Hepatocyte (in vitro differentiated cells): Measurements from ENCODE around the gene JMJD4. TPM values are rescaled to one million over a fixed set of nuclear protein-coding genes. Genes with fewer than 3 reads are reported as not detected.

Experiments
- DNase-seq: peaks from one replicate; pipeline ENCODE4 v3.0.0-alpha.2; 2016; ENCODE audit warnings: low spot score
- H2AFZ ChIP-seq: fragments of 200-600 bp; sonication (generic); 2 replicates; pipeline ENCODE4 v1.6.0; 2016; ENCODE audit warnings: antibody characterized with exemption, mild to moderate bottlenecking
- H3K27ac ChIP-seq: fragments of 200-600 bp; sonication (generic); 2 replicates; pipeline ENCODE4 v1.5.1; 2016; ENCODE audit warnings: mild to moderate bottlenecking
- H3K27me3 ChIP-seq: fragments of 200-600 bp; sonication (generic); 2 replicates; pipeline ENCODE4 v1.6.1; 2016
- H3K36me3 ChIP-seq: fragments of 200-600 bp; sonication (generic); replicated peaks from 2 replicates; pipeline ENCODE4 v1.5.1; 2016; ENCODE audit warnings: low read depth; ENCODE audit not compliant: insufficient read depth
- H3K4me1 ChIP-seq: fragments of 200-600 bp; sonication (generic); 2 replicates; pipeline ENCODE4 v1.5.1; 2016; ENCODE audit warnings: mild to moderate bottlenecking, moderate library complexity; ENCODE audit not compliant: insufficient read depth
- H3K4me2 ChIP-seq: fragments of 200-600 bp; sonication (generic); 2 replicates; pipeline ENCODE4 v1.6.0; 2016
- H3K4me3 ChIP-seq: fragments of 200-600 bp; sonication (generic); 2 replicates; pipeline ENCODE4 v1.5.1; 2016; ENCODE audit warnings: mild to moderate bottlenecking
- H3K79me2 ChIP-seq: fragments of 200-600 bp; sonication (generic); 2 replicates; pipeline ENCODE4 v1.6.0; 2017; ENCODE audit warnings: mild to moderate bottlenecking
- H3K9me2 ChIP-seq: fragments of 200-600 bp; sonication (generic); replicated peaks from 2 replicates; pipeline ENCODE4 v1.6.0; 2017; ENCODE audit warnings: mild to moderate bottlenecking; ENCODE audit not compliant: insufficient read depth
- H3K9me3 ChIP-seq: fragments of 200-600 bp; sonication (generic); 2 replicates; pipeline ENCODE4 v1.5.1; 2016; ENCODE audit warnings: low read depth, mild to moderate bottlenecking
- H4K20me1 ChIP-seq: fragments of 200-600 bp; sonication (generic); 2 replicates; pipeline ENCODE4 v1.6.0; 2016; ENCODE audit warnings: mild to moderate bottlenecking; ENCODE audit not compliant: insufficient read depth, poor library complexity, severe bottlenecking
- CTCF ChIP-seq: fragments of 200-600 bp; sonication (generic); IDR thresholded peaks from 2 replicates; pipeline ENCODE4 v1.5.1; 2016; ENCODE audit warnings: antibody characterized with exemption, mild to moderate bottlenecking; ENCODE audit not compliant: poor library complexity
- EZH2 ChIP-seq: fragments of 200-600 bp; sonication (generic); IDR thresholded peaks from 2 replicates; pipeline ENCODE4 v1.6.1; 2016; ENCODE audit warnings: antibody characterized with exemption, mild to moderate bottlenecking, borderline replicate concordance
- EZH2phosphoT487 ChIP-seq: fragments of 200-600 bp; sonication (generic); IDR thresholded peaks from one replicate; pipeline ENCODE4 v1.6.1; 2018; ENCODE audit warnings: antibody characterized with exemption, mild to moderate bottlenecking, low read depth, moderate library complexity; ENCODE audit not compliant: unreplicated experiment, severe bottlenecking
- WGBS: methylation state at CpG from one replicate; pipeline ENCODE4 v1.1.6; 2016; ENCODE audit warnings: low lambda C conversion rate; ENCODE audit errors: missing lambda C conversion rate; 5-methylcytosine and 5-hydroxymethylcytosine counted together
- polyA plus RNA-seq: library from polyadenylated mRNA; unstranded; fragments of >200 nt; fragmentation: Nextera tagmentation; extraction: Ambion mirVana; gene quantifications from 2 replicates; pipeline ENCODE4 v1.2.1, GENCODE V29; 2016
- total RNA-seq: library from RNA; depleted of rRNA; stranded (reverse); fragments of >200 nt; gene quantifications from 2 replicates; pipeline ENCODE4 v1.2.3, GENCODE V29; 2014

The JMJD4 gene
- total and polyA plus RNA-seq, 2 experiments from 2014 or later: 21.3 to 31.2 TPM

- Histone ChIP-seq H4K20me1 (peaks cover 26% of the 10 kb centered on the region), H3K79me2 (peaks cover 19% of the 10 kb centered on the region), H3K9me3 (no peaks in the 10 kb centered on the region), H3K9me2 (no peaks in the 10 kb centered on the region), H2AFZ (no peak overlapping the region), H3K27me3 (no peaks in the 10 kb centered on the region), H3K4me1 (peaks cover 6% of the 10 kb centered on the region), H3K4me2 (no peak overlapping the region), H3K4me3 (no peak overlapping the region), H3K36me3 (peaks cover 3% of the 10 kb centered on the region), H3K27ac (no peak overlapping the region)
- TF ChIP-seq EZH2: no peak
- no peak for TF ChIP-seq CTCF
- TF ChIP-seq EZH2phosphoT487: no peak
- 97% methylated on average over 8 of the region's 8 CpGs for WGBS
- DNase-seq: no peak
These were observed 30.3 kb upstream of the JMJD4 start for GRCh38 chr1:227765261-227766014.

- H4K20me1 ChIP-seq: peaks cover 32% of the 10 kb centered on the region
- H2AFZ ChIP-seq: no peak overlapping the region
- no peak overlapping the region for H3K4me2 ChIP-seq
- no peaks in the 10 kb centered on the region for H3K9me3 ChIP-seq
- H3K27ac ChIP-seq: no peak overlapping the region
- H3K9me2 ChIP-seq: no peaks in the 10 kb centered on the region
- no peaks in the 10 kb centered on the region for H3K27me3 ChIP-seq
- no peak for DNase-seq
- TF ChIP-seq EZH2 (no peak), CTCF (no peak), EZH2phosphoT487 (no peak)
- H3K4me3 ChIP-seq: no peak overlapping the region
- peaks cover 15% of the 10 kb centered on the region for H3K4me1 ChIP-seq
- peaks cover 3% of the 10 kb centered on the region for H3K36me3 ChIP-seq
- 81% methylated on average over 7 of the region's 7 CpGs for WGBS
- peaks cover 19% of the 10 kb centered on the region for H3K79me2 ChIP-seq
These were observed 28.9 kb upstream of the JMJD4 start for GRCh38 chr1:227764019-227764391.

GRCh38 chr1:227763246-227764018 is 28.3 kb upstream of the JMJD4 start:
- H4K20me1 ChIP-seq: peaks cover 35% of the 10 kb centered on the region

More at GRCh38 chr1:227763246-227764018, 28.3 kb upstream of the JMJD4 start:
- WGBS: 94% methylated on average over 16 of the region's 16 CpGs
- H3K9me3 ChIP-seq: no peaks in the 10 kb centered on the region
- no peak for DNase-seq
- TF ChIP-seq EZH2 (no peak), EZH2phosphoT487 (no peak), CTCF (no peak)
- H3K79me2 ChIP-seq: peaks cover 19% of the 10 kb centered on the region
- H3K4me2 ChIP-seq: no peak overlapping the region
- no peaks in the 10 kb centered on the region for H3K36me3 ChIP-seq
- no peaks in the 10 kb centered on the region for H3K9me2 ChIP-seq
- H3K4me1 ChIP-seq: peaks cover 19% of the 10 kb centered on the region
- H3K27me3 ChIP-seq: no peaks in the 10 kb centered on the region
- no peak overlapping the region for H3K4me3 ChIP-seq
- no peak overlapping the region for H3K27ac ChIP-seq
- H2AFZ ChIP-seq: no peak overlapping the region
